Bronchial epithelial cell (primary cell): Measurements from ENCODE around the gene DLX5. TPM values are rescaled to one million over a fixed set of nuclear protein-coding genes. Genes with fewer than 3 reads are reported as not detected.

Source experiments
- DNase-seq: peaks from one replicate; pipeline ENCODE4 v3.0.0-alpha.2; 2010; ENCODE audit warnings: low read depth
- FAIRE-seq: peaks from 2 replicates; lab custom pipeline; 2011; peaks lifted over from hg19 to GRCh38; lab: Jason Lieb, UNC
- H3K27me3 ChIP-seq: 2 replicates; pipeline ENCODE4 v1.5.1; 2011; ENCODE audit warnings: low read length; ENCODE audit not compliant: control insufficient read depth, insufficient read depth
- H3K36me3 ChIP-seq: 2 replicates; pipeline ENCODE4 v1.5.1; 2011; ENCODE audit warnings: low read length; ENCODE audit not compliant: control insufficient read depth, insufficient read depth
- H3K4me3 ChIP-seq: 2 replicates; pipeline ENCODE4 v1.5.1; 2011; ENCODE audit warnings: mild to moderate bottlenecking, low read depth, low read length, control low read depth
- CTCF ChIP-seq: IDR thresholded peaks from 2 replicates; pipeline ENCODE4 v1.5.1; 2011; ENCODE audit warnings: mild to moderate bottlenecking, moderate library complexity, low read length, control low read depth, inconsistent platforms; ENCODE audit not compliant: insufficient read depth, severe bottlenecking
- total RNA-seq: library from RNA; depleted of rRNA; stranded (reverse); fragments of >200 nt; gene quantifications from 2 replicates; pipeline ENCODE4 v1.2.1, GENCODE V29; 2014

DLX5 gene
- total RNA-seq, 1 donor from 2014 or later: not detected

DNA sequence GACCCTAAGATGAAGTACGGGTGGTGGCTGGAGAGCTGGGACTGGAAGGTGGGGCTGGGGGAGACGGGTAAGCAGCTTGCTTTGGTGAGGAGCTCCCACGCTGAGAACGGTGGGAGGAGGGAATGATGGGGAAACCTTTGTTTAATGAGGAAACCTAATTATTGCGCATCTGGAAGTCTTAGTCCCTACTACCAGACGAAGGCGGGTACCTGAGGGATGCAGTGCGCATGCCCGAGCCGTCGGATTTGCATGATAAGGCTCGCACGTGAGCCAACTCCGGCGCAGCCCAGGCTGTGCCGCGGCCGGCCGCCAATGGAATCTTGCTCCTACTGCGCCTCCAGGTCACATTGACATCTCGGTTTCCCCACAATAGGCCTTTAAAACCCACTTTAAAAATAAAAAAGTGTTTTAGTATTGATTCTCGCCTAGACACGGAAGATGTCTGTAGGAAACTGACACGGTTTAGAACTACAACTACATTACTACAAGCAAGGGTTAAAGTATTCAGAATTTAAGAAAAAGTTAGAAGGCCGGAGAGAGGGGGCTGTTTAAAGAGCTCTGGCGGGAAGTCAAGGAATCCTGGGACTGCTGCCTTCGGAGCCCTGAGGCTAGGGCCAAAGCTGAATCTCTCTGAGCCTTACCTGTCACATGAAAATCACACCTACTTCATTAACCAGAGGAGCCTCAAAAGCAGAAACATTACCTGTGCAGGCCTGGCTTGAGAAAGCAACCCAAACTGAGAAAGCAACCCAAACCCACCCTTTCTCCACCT, 31.4 kb downstream of the DLX5 start:
- DNase-seq (no peak), FAIRE-seq (no peak)
- no peak for TF ChIP-seq CTCF
- Histone ChIP-seq H3K36me3 (no peaks in the 10 kb centered on the region), H3K27me3 (peaks cover 65% of the 10 kb centered on the region), H3K4me3 (no peak overlapping the region)

DNA sequence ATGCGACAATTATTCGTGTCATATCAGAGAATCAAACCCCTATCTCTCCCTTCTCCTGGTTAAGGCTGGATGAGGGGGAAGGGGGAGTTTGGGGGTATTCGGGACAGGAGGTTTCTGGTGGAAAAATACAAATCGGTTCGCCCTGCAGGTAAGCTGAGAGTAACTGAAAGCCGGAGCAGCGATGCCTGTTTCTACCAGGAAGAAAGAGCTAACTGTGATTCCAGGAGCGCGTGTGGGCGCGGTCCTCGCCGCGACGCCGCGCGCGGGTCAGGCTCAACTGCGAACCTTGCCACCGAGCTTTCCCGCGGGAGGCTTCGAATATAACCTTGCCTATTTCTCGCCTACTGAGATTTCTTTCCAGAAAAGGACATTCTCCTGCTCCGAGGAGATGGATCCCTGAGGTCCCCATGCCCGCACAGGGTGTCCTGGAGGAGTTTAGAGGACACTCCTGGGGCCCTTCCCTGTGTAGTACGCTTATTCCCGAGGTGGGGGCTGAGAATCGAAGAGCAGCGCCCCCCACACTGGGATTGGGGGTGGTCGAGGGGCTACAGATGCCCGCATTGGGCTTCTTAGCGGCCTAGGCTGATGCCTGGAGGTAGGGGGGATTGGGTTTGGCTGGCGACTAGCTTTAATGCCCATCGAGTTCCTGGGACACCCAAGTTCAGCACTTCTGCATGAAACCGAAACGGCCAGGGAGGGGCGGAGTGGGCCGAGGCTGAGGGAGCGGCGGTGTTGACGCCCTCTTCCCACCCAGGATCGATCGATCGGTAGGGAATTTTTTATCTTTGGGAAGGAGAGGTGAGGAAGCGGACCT, 32.2 kb downstream of the DLX5 start:
- H3K27me3 ChIP-seq: peaks cover 57% of the 10 kb centered on the region
- no peak overlapping the region for H3K4me3 ChIP-seq
- H3K36me3 ChIP-seq: no peaks in the 10 kb centered on the region
- no peak for TF ChIP-seq CTCF
- no peak for FAIRE-seq
- no peak for DNase-seq

GRCh38 chr7:96991546-96992191, 33.0 kb downstream of the DLX5 start:
- Histone ChIP-seq H3K27me3 (peaks cover 55% of the 10 kb centered on the region), H3K36me3 (no peaks in the 10 kb centered on the region), H3K4me3 (no peak overlapping the region)
- DNase-seq (no peak), FAIRE-seq (no peak)
- TF ChIP-seq CTCF: no peak

GRCh38 chr7:96989859-96990317, 34.7 kb downstream of the DLX5 start:
- no peak overlapping the region for H3K4me3 ChIP-seq
- TF ChIP-seq CTCF: no peak
- no peaks in the 10 kb centered on the region for H3K36me3 ChIP-seq
- peaks cover 47% of the 10 kb centered on the region for H3K27me3 ChIP-seq
- FAIRE-seq: no peak
- DNase-seq: no peak

GRCh38 chr7:96989241-96989858, 35.3 kb downstream of the DLX5 start:
- peaks cover 47% of the 10 kb centered on the region for H3K27me3 ChIP-seq
- no peak for DNase-seq

More at GRCh38 chr7:96989241-96989858, 35.3 kb downstream of the DLX5 start:
- no peak overlapping the region for H3K4me3 ChIP-seq
- no peaks in the 10 kb centered on the region for H3K36me3 ChIP-seq
- TF ChIP-seq CTCF: no peak
- no peak for FAIRE-seq
